OCI-LY3 (cell line): ENCODE data around the gene LINGO1.

Experiments used
- EZH2phosphoT487 ChIP-seq: fragments of 200-600 bp; shearing (Covaris generic); IDR thresholded peaks from 2 replicates; pipeline ENCODE4 v1.6.1; 2018; ENCODE audit warnings: antibody characterized with exemption, mixed run types, low read depth
- TF ChIP-seq, protein P1 (sequence below): fragments of 200-600, 300-600 bp; sonication (generic); IDR thresholded peaks from 2 replicates; pipeline ENCODE4 v1.5.1; 2014; ENCODE audit warnings: antibody characterized with exemption, low read length, low read depth

DNA sequence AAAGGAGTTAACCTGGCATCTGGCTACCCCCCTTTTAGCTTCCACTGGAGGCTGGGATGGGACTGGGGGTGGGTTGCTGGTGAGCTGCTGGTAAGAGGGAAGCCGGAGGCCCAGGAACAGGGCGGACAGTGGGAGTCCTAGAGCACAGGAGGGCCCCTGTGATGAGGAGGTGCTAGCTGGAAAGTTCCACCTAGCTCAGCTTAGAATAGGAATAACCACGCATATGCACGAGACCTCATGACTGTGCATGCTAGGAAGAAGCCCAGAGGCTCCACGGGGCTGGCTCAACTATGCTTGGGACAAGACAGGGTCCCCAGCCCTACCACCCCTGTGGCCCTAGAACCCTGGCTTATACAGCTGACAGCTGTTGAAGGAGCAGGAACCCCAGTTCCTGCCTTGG, 34.1 kb downstream of the LINGO1 start:
- TF ChIP-seq, protein P1, sequence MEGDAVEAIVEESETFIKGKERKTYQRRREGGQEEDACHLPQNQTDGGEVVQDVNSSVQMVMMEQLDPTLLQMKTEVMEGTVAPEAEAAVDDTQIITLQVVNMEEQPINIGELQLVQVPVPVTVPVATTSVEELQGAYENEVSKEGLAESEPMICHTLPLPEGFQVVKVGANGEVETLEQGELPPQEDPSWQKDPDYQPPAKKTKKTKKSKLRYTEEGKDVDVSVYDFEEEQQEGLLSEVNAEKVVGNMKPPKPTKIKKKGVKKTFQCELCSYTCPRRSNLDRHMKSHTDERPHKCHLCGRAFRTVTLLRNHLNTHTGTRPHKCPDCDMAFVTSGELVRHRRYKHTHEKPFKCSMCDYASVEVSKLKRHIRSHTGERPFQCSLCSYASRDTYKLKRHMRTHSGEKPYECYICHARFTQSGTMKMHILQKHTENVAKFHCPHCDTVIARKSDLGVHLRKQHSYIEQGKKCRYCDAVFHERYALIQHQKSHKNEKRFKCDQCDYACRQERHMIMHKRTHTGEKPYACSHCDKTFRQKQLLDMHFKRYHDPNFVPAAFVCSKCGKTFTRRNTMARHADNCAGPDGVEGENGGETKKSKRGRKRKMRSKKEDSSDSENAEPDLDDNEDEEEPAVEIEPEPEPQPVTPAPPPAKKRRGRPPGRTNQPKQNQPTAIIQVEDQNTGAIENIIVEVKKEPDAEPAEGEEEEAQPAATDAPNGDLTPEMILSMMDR, result no peak
- TF ChIP-seq EZH2phosphoT487, result no peak
